K562 (cell line): ENCODE data around the gene SELENOO. TPM values are rescaled to one million over a fixed set of nuclear protein-coding genes. Genes with fewer than 3 reads are reported as not detected.
A peak's percentile ranks its signal among the peaks of the same experiment; 100 is the strongest.

ENCODE experiments used
- BCL6 ChIP-seq: fragments of 250-450 bp; sonication (Bioruptor Pico); IDR thresholded peaks from 2 replicates; pipeline ENCODE4 v1.4.0; 2020
- CHD1 ChIP-seq: fragments of 200-600 bp; sonication (generic); IDR thresholded peaks from one replicate; pipeline ENCODE4 v1.6.1; 2012; ENCODE audit warnings: mild to moderate bottlenecking, moderate library complexity, low read length, inconsistent platforms
- DMBX1 ChIP-seq: fragments of 250-450 bp; sonication (Bioruptor Pico); IDR thresholded peaks from 2 replicates; pipeline ENCODE4 v1.8.0; 2022; ENCODE audit warnings: inconsistent platforms, mild to moderate bottlenecking, moderate library complexity, borderline replicate concordance
- HDAC3 ChIP-seq: fragments of 450-650 bp; IDR thresholded peaks from 2 replicates; pipeline ENCODE4 v1.6.1; 2018; ENCODE audit warnings: borderline replicate concordance, mild to moderate bottlenecking, moderate library complexity; ENCODE audit not compliant: partially characterized antibody
- MAFG ChIP-seq: fragments of 450-650 bp; conservative IDR thresholded peaks from 2 replicates; pipeline ENCODE4 v1.6.1; 2016; ENCODE audit warnings: missing genetic modification characterization, missing compliant biosample characterization
- MEIS2 ChIP-seq: fragments of 450-650 bp; IDR thresholded peaks from 2 replicates; pipeline ENCODE4 v1.6.1; 2014; ENCODE audit warnings: mild to moderate bottlenecking; ENCODE audit not compliant: partially characterized antibody
- NFXL1 ChIP-seq: fragments of 450-650 bp; formaldehyde crosslinking; IDR thresholded peaks from 2 replicates; pipeline ENCODE4 v1.4.0; 2021; ENCODE audit warnings: mild to moderate bottlenecking
- PHF8 ChIP-seq: fragments of 200-600 bp; sonication (generic); IDR thresholded peaks from 2 replicates; pipeline ENCODE4 v1.6.1; 2012; ENCODE audit warnings: mixed run types, mild to moderate bottlenecking, inconsistent platforms, low read length, moderate library complexity, borderline replicate concordance
- SMAD4 ChIP-seq: fragments of 250-450 bp; sonication (Bioruptor Pico); conservative IDR thresholded peaks from 2 replicates; pipeline ENCODE4 v1.8.0; 2021; ENCODE audit warnings: inconsistent platforms, mild to moderate bottlenecking, moderate library complexity
- SMARCB1 ChIP-seq: IDR thresholded peaks from 2 replicates; pipeline ENCODE4 v1.6.1; 2011; ENCODE audit warnings: improper control_type of control experiment, low read depth; ENCODE audit not compliant: insufficient read length
- TAF1 ChIP-seq: IDR thresholded peaks from 2 replicates; pipeline ENCODE4 v1.6.1; 2011; ENCODE audit warnings: mild to moderate bottlenecking, low read length, moderate library complexity; ENCODE audit not compliant: insufficient read depth, control insufficient read depth, severe bottlenecking; ENCODE audit errors: extremely low read depth
- TBP ChIP-seq: optimal IDR thresholded peaks from 2 replicates; pipeline ENCODE3; 2011; ENCODE audit warnings: low read depth, low read length, improper control_type of control experiment
- ZBTB8A ChIP-seq: fragments of 450-650 bp; IDR thresholded peaks from 2 replicates; pipeline ENCODE4 v1.6.1; 2018; ENCODE audit warnings: mild to moderate bottlenecking, moderate library complexity; ENCODE audit not compliant: partially characterized antibody
- ZNF507 ChIP-seq: conservative IDR thresholded peaks from 2 replicates; pipeline ENCODE4 v1.6.1; 2017; ENCODE audit warnings: missing genetic modification characterization, missing compliant biosample characterization
- ZNF668 ChIP-seq: fragments of 250-450 bp; sonication (Bioruptor Pico); IDR thresholded peaks from 2 replicates; pipeline ENCODE4 v1.8.0; 2022; ENCODE audit warnings: mild to moderate bottlenecking, inconsistent platforms
- polyA plus RNA-seq, 8 experiments: library from polyadenylated mRNA; depleted of rRNA in 4 of 8; stranded (reverse) in 5 of 8; unstranded in 3 of 8; fragments of >200 nt; fragmentation: Nextera tagmentation in 2 of 8; fragmentation: Illumina TruSeq in 1 of 8; extraction: Ambion mirVana in 2 of 8; extraction: Trizol in 1 of 8; gene quantifications; 2 replicates each; pipeline versions ENCODE4 v1.2.1 to v1.2.3, GENCODE V29; 2011 to 2014; ENCODE audit warnings: inconsistent platforms in 1 of 8, missing spikeins in 1 of 8
- total RNA-seq, 7 experiments: library from RNA; depleted of rRNA in 6 of 7; stranded (reverse); fragments of >200 nt in 6 of 7; fragmentation: Illumina TruSeq in 2 of 7; extraction: Trizol in 2 of 7; gene quantifications; 2 replicates each; pipeline versions ENCODE4 v1.2.1 to v1.2.3, GENCODE V29; 2011 to 2021; ENCODE audit warnings: low replicate concordance in 1 of 7
- TF ChIP-seq, protein P1 (sequence below), 2 experiments: fragments of 450-650 bp in 1 of 2; sonication (generic) in 1 of 2; formaldehyde crosslinking in 1 of 2; IDR thresholded peaks; 2 replicates each; pipeline versions ENCODE4 v1.7.1 to v1.9.0; 2016 to 2022; ENCODE audit warnings: inconsistent platforms in 1 of 2, mild to moderate bottlenecking in 1 of 2, missing genetic modification reagents in 1 of 2
- TF ChIP-seq, protein P2 (sequence below): fragments of 450-650 bp; IDR thresholded peaks from 2 replicates; pipeline ENCODE4 v1.6.1; 2017; ENCODE audit warnings: antibody characterized with exemption

Gene SELENOO
- total and polyA plus RNA-seq, 9 of the 15 experiments (the other 6 are each of a cell fraction or from before 2014, with no cell fraction given) = 0.37 to 24.9 (median 8.3) TPM

GRCh38 chr22:50169774-50170341 lies 31.0 kb upstream of the SELENOO start (continued):
- TF ChIP-seq ZNF507 (tag) (no peak), TAF1 (peak; percentile 44), BCL6 (CRISPR knock-in tag) (no peak), SMAD4 (CRISPR knock-in tag) (0 out of 2 replicates have a peak, but pooled peaks have one; percentile 23), PHF8 (peak; percentile 2; the same call in 1 of the 2 replicates), SMARCB1 (no peak), CHD1 (no peak), MAFG (tag) (peak; percentile 36; the same call in 1 of the 2 replicates), ZNF668 (CRISPR knock-in tag) (no peak), DMBX1 (CRISPR knock-in tag) (no peak), TBP (peak; percentile 44), ZBTB8A (no peak), HDAC3 (no peak), MEIS2 (peak; percentile 48), NFXL1 (CRISPR knock-in tag) (no peak)
- TF ChIP-seq, protein P1, sequence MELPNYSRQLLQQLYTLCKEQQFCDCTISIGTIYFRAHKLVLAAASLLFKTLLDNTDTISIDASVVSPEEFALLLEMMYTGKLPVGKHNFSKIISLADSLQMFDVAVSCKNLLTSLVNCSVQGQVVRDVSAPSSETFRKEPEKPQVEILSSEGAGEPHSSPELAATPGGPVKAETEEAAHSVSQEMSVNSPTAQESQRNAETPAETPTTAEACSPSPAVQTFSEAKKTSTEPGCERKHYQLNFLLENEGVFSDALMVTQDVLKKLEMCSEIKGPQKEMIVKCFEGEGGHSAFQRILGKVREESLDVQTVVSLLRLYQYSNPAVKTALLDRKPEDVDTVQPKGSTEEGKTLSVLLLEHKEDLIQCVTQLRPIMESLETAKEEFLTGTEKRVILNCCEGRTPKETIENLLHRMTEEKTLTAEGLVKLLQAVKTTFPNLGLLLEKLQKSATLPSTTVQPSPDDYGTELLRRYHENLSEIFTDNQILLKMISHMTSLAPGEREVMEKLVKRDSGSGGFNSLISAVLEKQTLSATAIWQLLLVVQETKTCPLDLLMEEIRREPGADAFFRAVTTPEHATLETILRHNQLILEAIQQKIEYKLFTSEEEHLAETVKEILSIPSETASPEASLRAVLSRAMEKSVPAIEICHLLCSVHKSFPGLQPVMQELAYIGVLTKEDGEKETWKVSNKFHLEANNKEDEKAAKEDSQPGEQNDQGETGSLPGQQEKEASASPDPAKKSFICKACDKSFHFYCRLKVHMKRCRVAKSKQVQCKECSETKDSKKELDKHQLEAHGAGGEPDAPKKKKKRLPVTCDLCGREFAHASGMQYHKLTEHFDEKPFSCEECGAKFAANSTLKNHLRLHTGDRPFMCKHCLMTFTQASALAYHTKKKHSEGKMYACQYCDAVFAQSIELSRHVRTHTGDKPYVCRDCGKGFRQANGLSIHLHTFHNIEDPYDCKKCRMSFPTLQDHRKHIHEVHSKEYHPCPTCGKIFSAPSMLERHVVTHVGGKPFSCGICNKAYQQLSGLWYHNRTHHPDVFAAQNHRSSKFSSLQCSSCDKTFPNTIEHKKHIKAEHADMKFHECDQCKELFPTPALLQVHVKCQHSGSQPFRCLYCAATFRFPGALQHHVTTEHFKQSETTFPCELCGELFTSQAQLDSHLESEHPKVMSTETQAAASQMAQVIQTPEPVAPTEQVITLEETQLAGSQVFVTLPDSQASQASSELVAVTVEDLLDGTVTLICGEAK (IDR thresholded peaks at IDR 0.05) = no peak
- TF ChIP-seq, protein P1 (CRISPR knock-in tag; IDR thresholded peaks at IDR 0.05) = no peak
- TF ChIP-seq, protein P2, sequence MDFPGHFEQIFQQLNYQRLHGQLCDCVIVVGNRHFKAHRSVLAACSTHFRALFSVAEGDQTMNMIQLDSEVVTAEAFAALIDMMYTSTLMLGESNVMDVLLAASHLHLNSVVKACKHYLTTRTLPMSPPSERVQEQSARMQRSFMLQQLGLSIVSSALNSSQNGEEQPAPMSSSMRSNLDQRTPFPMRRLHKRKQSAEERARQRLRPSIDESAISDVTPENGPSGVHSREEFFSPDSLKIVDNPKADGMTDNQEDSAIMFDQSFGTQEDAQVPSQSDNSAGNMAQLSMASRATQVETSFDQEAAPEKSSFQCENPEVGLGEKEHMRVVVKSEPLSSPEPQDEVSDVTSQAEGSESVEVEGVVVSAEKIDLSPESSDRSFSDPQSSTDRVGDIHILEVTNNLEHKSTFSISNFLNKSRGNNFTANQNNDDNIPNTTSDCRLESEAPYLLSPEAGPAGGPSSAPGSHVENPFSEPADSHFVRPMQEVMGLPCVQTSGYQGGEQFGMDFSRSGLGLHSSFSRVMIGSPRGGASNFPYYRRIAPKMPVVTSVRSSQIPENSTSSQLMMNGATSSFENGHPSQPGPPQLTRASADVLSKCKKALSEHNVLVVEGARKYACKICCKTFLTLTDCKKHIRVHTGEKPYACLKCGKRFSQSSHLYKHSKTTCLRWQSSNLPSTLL = no peak
